GM10248 (cell line): Measurements from ENCODE around the gene FAM32A.

Experiments
- CTCF ChIA-PET: fragments of 300-600 bp; sonication (Branson Sonifier 250); formaldehyde crosslinking; extraction: SDS; loops from one replicate; lab custom pipeline; 2021; ENCODE audit warnings: antibody characterized with exemption; lab: Yijun Ruan, JAX
- POLR2A ChIA-PET: fragments of 350-650 bp; sonication (Branson Sonifier 250); formaldehyde crosslinking; extraction: SDS; loops from one replicate; lab custom pipeline; 2020; ENCODE audit warnings: antibody characterized with exemption; lab: Yijun Ruan, JAX
- DNase-seq: peaks from one replicate; pipeline ENCODE4 v3.0.0; 2012; ENCODE audit errors: extremely low spot score
- TF ChIP-seq, protein P1 (sequence below): IDR thresholded peaks from 2 replicates; pipeline ENCODE4 v1.5.1; 2012; ENCODE audit warnings: mild to moderate bottlenecking, low read depth; ENCODE audit errors: extremely low read depth, missing control alignments, control extremely low read depth

The FAM32A gene

DNA sequence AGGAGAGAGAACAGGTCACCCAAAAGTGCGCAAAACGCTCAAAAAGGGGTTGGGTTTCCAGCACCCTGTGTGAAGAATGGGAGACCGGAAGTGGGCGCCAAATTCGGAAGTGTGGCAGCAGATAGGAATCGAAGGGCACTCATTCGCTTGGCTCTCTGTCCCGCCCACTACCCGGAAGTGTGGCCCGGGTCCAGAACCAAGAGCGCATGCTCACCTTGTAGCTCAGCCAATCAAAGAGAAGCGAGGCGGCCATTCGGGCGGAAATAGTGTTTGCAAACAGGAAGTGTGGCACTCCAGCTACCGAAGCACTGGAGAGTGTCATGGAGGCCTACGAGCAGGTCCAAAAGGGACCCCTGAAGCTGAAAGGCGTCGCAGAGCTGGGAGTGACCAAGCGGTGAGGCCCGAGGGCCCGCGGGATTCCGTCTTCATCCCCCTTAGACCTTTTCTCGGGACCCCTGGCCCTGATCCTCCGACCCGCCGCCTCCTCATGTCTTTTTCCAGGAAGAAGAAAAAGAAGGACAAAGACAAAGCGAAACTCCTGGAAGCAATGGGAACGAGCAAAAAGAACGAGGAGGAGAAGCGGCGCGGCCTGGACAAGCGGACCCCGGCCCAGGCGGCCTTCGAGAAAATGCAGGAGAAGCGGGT is at the start of gene FAM32A:
FAM32A (plus strand) TSS at position 288 of the 645 bp plus-strand sequence; CDS start at position 321, 33 bp downstream.
- CTCF ChIA-PET: interaction anchor here (0.6 to 3.0 kb wide), 29 partner anchors 9 to 555 kb away, joined by 3 to 25 read pairs (median 5); partner anchors contain the start of genes AP1M1 and CIB3
- TF ChIP-seq, protein P1, sequence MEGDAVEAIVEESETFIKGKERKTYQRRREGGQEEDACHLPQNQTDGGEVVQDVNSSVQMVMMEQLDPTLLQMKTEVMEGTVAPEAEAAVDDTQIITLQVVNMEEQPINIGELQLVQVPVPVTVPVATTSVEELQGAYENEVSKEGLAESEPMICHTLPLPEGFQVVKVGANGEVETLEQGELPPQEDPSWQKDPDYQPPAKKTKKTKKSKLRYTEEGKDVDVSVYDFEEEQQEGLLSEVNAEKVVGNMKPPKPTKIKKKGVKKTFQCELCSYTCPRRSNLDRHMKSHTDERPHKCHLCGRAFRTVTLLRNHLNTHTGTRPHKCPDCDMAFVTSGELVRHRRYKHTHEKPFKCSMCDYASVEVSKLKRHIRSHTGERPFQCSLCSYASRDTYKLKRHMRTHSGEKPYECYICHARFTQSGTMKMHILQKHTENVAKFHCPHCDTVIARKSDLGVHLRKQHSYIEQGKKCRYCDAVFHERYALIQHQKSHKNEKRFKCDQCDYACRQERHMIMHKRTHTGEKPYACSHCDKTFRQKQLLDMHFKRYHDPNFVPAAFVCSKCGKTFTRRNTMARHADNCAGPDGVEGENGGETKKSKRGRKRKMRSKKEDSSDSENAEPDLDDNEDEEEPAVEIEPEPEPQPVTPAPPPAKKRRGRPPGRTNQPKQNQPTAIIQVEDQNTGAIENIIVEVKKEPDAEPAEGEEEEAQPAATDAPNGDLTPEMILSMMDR: no peak

GRCh38 chr19:16135430-16136127 is 49.6 kb upstream of the FAM32A start:
- ChIA-PET CTCF (interaction anchor here (1.1 to 1.9 kb wide), 6 partner anchors 12 to 25 kb away, joined by 3 to 7 read pairs (median 5); no protein-coding TSS in a partner anchor), POLR2A (interaction anchor here (0.6 kb wide), 1 partner anchor 16 kb away, joined by 3 read pairs; no protein-coding TSS in a partner anchor)
- TF ChIP-seq, protein P1: no peak
- no peak for DNase-seq

More for the DNA sequence above, at the start of gene FAM32A:
- POLR2A ChIA-PET: interaction anchor here (0.5 to 1.6 kb wide), 7 partner anchors 9 to 834 kb away, joined by 3 to 6 read pairs (median 4); partner anchors contain the start of gene AP1M1
- peak; percentile 99 for DNase-seq

DNA sequence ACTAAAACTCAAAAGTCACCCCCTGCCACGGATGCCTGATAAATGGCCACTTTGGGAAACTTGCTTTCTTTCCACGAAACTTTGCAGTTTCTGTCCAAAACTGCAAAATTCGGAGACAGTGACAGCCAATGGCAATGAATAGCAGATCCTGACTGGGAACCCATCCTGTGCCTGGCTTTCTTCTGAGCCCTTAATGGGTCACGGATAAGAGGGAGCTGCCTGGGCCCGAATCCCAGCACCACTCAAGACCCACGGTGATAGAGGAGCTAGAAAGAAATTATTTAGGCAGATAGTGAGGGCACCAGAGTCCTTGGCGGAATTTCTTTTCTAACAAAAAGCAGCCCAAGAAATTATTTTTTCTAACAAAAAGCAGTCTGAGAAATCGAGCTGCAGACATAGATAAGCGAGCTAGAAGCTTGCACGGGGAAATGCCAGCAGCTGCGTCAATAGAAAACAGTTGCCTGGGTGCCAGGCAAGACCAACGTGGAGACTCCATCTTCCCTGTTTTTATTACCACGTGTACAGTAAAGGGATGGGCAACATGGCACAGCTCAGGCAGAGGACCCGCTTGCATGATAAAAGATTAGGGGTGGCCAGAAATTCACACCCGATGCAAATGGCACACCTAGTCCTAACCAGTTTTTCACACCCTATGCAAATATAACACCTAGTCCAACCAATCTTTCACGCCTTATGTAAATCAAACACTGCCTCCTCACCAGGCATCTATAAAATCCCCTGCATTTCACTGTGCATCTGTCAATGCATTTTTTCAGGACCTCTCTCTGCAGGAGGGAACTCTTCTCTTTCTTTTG is 48.8 kb upstream of the FAM32A start:
- ChIA-PET CTCF (interaction anchor here (1.1 to 1.7 kb wide), 5 partner anchors 15 to 26 kb away, joined by 3 to 7 read pairs (median 5); no protein-coding TSS in a partner anchor), POLR2A (interaction anchor here (0.6 kb wide), 2 partner anchors 15 to 58 kb away, joined by 3 read pairs; no protein-coding TSS in a partner anchor)
- DNase-seq: no peak
- TF ChIP-seq, protein P1: no peak

GRCh38 chr19:16139752-16140151 is 45.5 kb upstream of the FAM32A start:
- ChIA-PET POLR2A (no interaction called here), CTCF (interaction anchor here (0.8 to 1.7 kb wide), 6 partner anchors 11 to 41 kb away, joined by 3 to 5 read pairs (median 3); no protein-coding TSS in a partner anchor)
- TF ChIP-seq, protein P1: no peak
- no peak for DNase-seq

- DNase-seq: peak; percentile 65
- POLR2A ChIA-PET: no interaction called here
- CTCF ChIA-PET: interaction anchor here (0.7 to 1.8 kb wide), 6 partner anchors 14 to 69 kb away, joined by 3 to 4 read pairs (median 3); no protein-coding TSS in a partner anchor
- TF ChIP-seq, protein P1: no peak
These were observed 44.2 kb upstream of the FAM32A start for GRCh38 chr19:16141043-16141442.

GRCh38 chr19:16142032-16142580 is 43.1 kb upstream of the FAM32A start:
- TF ChIP-seq, protein P1: no peak
- ChIA-PET POLR2A (no interaction called here), CTCF (interaction anchor here (0.9 to 2.8 kb wide), 8 partner anchors 13 to 70 kb away, joined by 3 to 13 read pairs (median 4); no protein-coding TSS in a partner anchor)
- no peak for DNase-seq
